ENCODE results near the gene AQP12B. TPM values are rescaled to one million over a fixed set of nuclear protein-coding genes. Genes with fewer than 3 reads are reported as not detected.

The AQP12B gene
- total RNA-seq, 1 experiment from 2014 or later, result not detected

- Mint-ChIP-seq H3K9me3 (ENCODE audit: low read depth, unreplicated experiment) (no peaks in the 10 kb centered on the region), H3K4me3 (ENCODE audit: low read depth, unreplicated experiment) (no peak overlapping the region), H3K36me3 (ENCODE audit: insufficient read depth, unreplicated experiment) (peaks cover 9% of the 10 kb centered on the region), H3K27me3 (ENCODE audit: unreplicated experiment) (peaks cover 81% of the 10 kb centered on the region), H3K27ac (ENCODE audit: unreplicated experiment) (no peak overlapping the region), H3K4me1 (ENCODE audit: low read depth, unreplicated experiment) (no peaks in the 10 kb centered on the region)
- DNase-seq, result no peak
- no TSS peak for BruUV-seq (replicated peaks)
- TF ChIP-seq CTCF (IDR thresholded peaks at IDR 0.05; ENCODE audit: unreplicated experiment), result no peak
- intact Hi-C loops (cut with micrococcal nuclease; ENCODE audit: unreplicated experiment), result loop anchor here (10.0 kb wide), 1 partner anchor 100 kb away; no protein-coding TSS in a partner anchor
- CTCF ChIA-PET, result no interaction called here
Observed at GRCh38 chr2:240704651-240705050, 22.0 kb upstream of the AQP12B start.

GRCh38 chr2:240703417-240704341 lies 21.0 kb upstream of the AQP12B start:
- H3K4me3 Mint-ChIP-seq (ENCODE audit: low read depth, unreplicated experiment), result no peak overlapping the region
- H3K36me3 Mint-ChIP-seq (ENCODE audit: insufficient read depth, unreplicated experiment), result peaks cover 9% of the 10 kb centered on the region
- no TSS peak for BruUV-seq (replicated peaks)
- no peaks in the 10 kb centered on the region for H3K9me3 Mint-ChIP-seq (ENCODE audit: low read depth, unreplicated experiment)
- intact Hi-C loops (cut with micrococcal nuclease; ENCODE audit: unreplicated experiment), result loop anchor here (10.0 kb wide), 1 partner anchor 99 kb away; no protein-coding TSS in a partner anchor
- peaks cover 72% of the 10 kb centered on the region for H3K27me3 Mint-ChIP-seq (ENCODE audit: unreplicated experiment)
- H3K4me1 Mint-ChIP-seq (ENCODE audit: low read depth, unreplicated experiment), result no peaks in the 10 kb centered on the region
- CTCF ChIA-PET, result interaction anchor here (0.6 kb wide), 1 partner anchor 162 kb away, joined by 4 read pairs; no protein-coding TSS in a partner anchor
- no peak for TF ChIP-seq CTCF (IDR thresholded peaks at IDR 0.05; ENCODE audit: unreplicated experiment)
- no peak overlapping the region for H3K27ac Mint-ChIP-seq (ENCODE audit: unreplicated experiment)
- DNase-seq, result no peak

GRCh38 chr2:240702640-240703011 lies 19.9 kb upstream of the AQP12B start:
- no peak overlapping the region for H3K27ac Mint-ChIP-seq (ENCODE audit: unreplicated experiment)
- CTCF ChIA-PET, result interaction anchor here (0.6 kb wide), 1 partner anchor 161 kb away, joined by 4 read pairs; no protein-coding TSS in a partner anchor
- no peak for DNase-seq
- no peak for TF ChIP-seq CTCF (IDR thresholded peaks at IDR 0.05; ENCODE audit: unreplicated experiment)
- peaks cover 9% of the 10 kb centered on the region for H3K36me3 Mint-ChIP-seq (ENCODE audit: insufficient read depth, unreplicated experiment)
- H3K27me3 Mint-ChIP-seq (ENCODE audit: unreplicated experiment), result peaks cover 61% of the 10 kb centered on the region
- intact Hi-C loops (cut with micrococcal nuclease; ENCODE audit: unreplicated experiment), result loop anchor here (10.0 kb wide), 1 partner anchor 98 kb away; no protein-coding TSS in a partner anchor
- no TSS peak for BruUV-seq (replicated peaks)
- H3K4me1 Mint-ChIP-seq (ENCODE audit: low read depth, unreplicated experiment), result no peaks in the 10 kb centered on the region
- H3K9me3 Mint-ChIP-seq (ENCODE audit: low read depth, unreplicated experiment), result no peaks in the 10 kb centered on the region
- no peak overlapping the region for H3K4me3 Mint-ChIP-seq (ENCODE audit: low read depth, unreplicated experiment)

GRCh38 chr2:240701736-240702639 lies 19.3 kb upstream of the AQP12B start:
- no peak for TF ChIP-seq CTCF (IDR thresholded peaks at IDR 0.05; ENCODE audit: unreplicated experiment)
- no TSS peak for BruUV-seq (replicated peaks)
- no peak overlapping the region for H3K4me3 Mint-ChIP-seq (ENCODE audit: low read depth, unreplicated experiment)
- DNase-seq, result no peak
- peaks cover 9% of the 10 kb centered on the region for H3K36me3 Mint-ChIP-seq (ENCODE audit: insufficient read depth, unreplicated experiment)
- CTCF ChIA-PET, result no interaction called here
- no peaks in the 10 kb centered on the region for H3K4me1 Mint-ChIP-seq (ENCODE audit: low read depth, unreplicated experiment)
- peaks cover 55% of the 10 kb centered on the region for H3K27me3 Mint-ChIP-seq (ENCODE audit: unreplicated experiment)
- H3K27ac Mint-ChIP-seq (ENCODE audit: unreplicated experiment), result no peak overlapping the region
- intact Hi-C loops (cut with micrococcal nuclease; ENCODE audit: unreplicated experiment), result loop anchor here (10.0 kb wide), 1 partner anchor 97 kb away; no protein-coding TSS in a partner anchor
- H3K9me3 Mint-ChIP-seq (ENCODE audit: low read depth, unreplicated experiment), result no peaks in the 10 kb centered on the region

Data from Calu3 (cell line).